ENCODE measurements around the gene CLDN11. TPM values are rescaled to one million over a fixed set of nuclear protein-coding genes. Genes with fewer than 3 reads are reported as not detected.

Gene CLDN11
- total RNA-seq, 2 donors from 2014 or later = 15.3 to 26.1 TPM

GRCh38 chr3:170391108-170391507 lies 27.6 kb upstream of the CLDN11 start:
- H3K27me3 Mint-ChIP-seq (ENCODE audit: insufficient read depth) = no peaks in the 10 kb centered on the region
- no peak overlapping the region for H3K4me3 Mint-ChIP-seq
- Histone ChIP-seq H3K36me3 (ENCODE audit: control insufficient read depth, insufficient read depth, low read length) (peaks cover 95% of the 10 kb centered on the region), H3K4me1 (ENCODE audit: control insufficient read depth, insufficient read depth, low read length) (no peaks in the 10 kb centered on the region), H3K9ac (ENCODE audit: extremely low read depth, low read length, poor library complexity, severe bottlenecking) (no peak overlapping the region), H3K27me3 (ENCODE audit: control insufficient read depth, insufficient read depth, low read length, poor library complexity, severe bottlenecking) (no peaks in the 10 kb centered on the region), H3K4me3 (ENCODE audit: low read length) (no peak overlapping the region), H3K27ac (ENCODE audit: low read depth, low read length) (no peak overlapping the region), H3K9me3 (ENCODE audit: control insufficient read depth, low read length) (peaks cover 21% of the 10 kb centered on the region)
- H3K36me3 Mint-ChIP-seq (ENCODE audit: low read depth) = peaks cover 59% of the 10 kb centered on the region
- H3K4me1 Mint-ChIP-seq = no peaks in the 10 kb centered on the region
- no peak overlapping the region for H3K27ac Mint-ChIP-seq
- no peak for TF ChIP-seq CTCF (conservative IDR thresholded peaks at IDR 0.05)
- peaks cover 12% of the 10 kb centered on the region for H3K9me3 Mint-ChIP-seq
- DNase-seq = no peak
- WGBS, 2 experiments (ENCODE audit: insufficient coverage in 1 of 2, insufficient read length in 1 of 2) = 95 to 100% methylated on average over 4 of the region's 4 CpGs

DNA sequence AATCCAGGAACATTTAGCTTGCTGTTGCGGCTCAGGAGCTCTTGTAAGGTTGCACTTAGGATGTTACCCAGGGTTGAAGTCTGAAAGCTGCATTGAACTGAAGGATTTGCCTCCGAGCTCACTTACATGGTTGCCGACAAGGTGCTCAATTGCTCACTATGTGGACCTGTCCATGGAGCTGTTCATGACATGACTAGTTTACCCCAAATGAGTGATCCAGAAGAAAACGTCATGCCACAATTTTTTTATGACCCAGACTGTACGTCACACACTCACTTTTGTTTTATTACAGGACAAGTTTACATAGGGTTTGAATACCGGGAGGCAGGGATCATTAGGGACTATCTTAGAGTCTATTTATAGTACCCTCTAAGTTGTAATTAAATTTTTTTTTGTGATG lies 21.0 kb upstream of the CLDN11 start:
- Histone ChIP-seq H3K4me1 (ENCODE audit: control insufficient read depth, insufficient read depth, low read length) (no peaks in the 10 kb centered on the region), H3K4me3 (ENCODE audit: low read length) (no peak overlapping the region), H3K27ac (ENCODE audit: low read depth, low read length) (no peak overlapping the region), H3K36me3 (ENCODE audit: control insufficient read depth, insufficient read depth, low read length) (peaks cover 58% of the 10 kb centered on the region), H3K9me3 (ENCODE audit: control insufficient read depth, low read length) (no peaks in the 10 kb centered on the region), H3K27me3 (ENCODE audit: control insufficient read depth, insufficient read depth, low read length, poor library complexity, severe bottlenecking) (no peaks in the 10 kb centered on the region), H3K9ac (ENCODE audit: extremely low read depth, low read length, poor library complexity, severe bottlenecking) (no peak overlapping the region)
- H3K27ac Mint-ChIP-seq = no peak overlapping the region
- WGBS, 2 experiments (ENCODE audit: insufficient coverage in 1 of 2, insufficient read length in 1 of 2) = 98 to 100% methylated on average over 3 to 6 of the region's 6 CpGs
- DNase-seq = no peak
- H3K9me3 Mint-ChIP-seq = no peaks in the 10 kb centered on the region
- H3K4me1 Mint-ChIP-seq = no peaks in the 10 kb centered on the region
- TF ChIP-seq CTCF (conservative IDR thresholded peaks at IDR 0.05) = no peak
- no peaks in the 10 kb centered on the region for H3K27me3 Mint-ChIP-seq (ENCODE audit: insufficient read depth)
- no peak overlapping the region for H3K4me3 Mint-ChIP-seq
- H3K36me3 Mint-ChIP-seq (ENCODE audit: low read depth) = peaks cover 25% of the 10 kb centered on the region

GRCh38 chr3:170405101-170405500 lies 13.6 kb upstream of the CLDN11 start:
- Mint-ChIP-seq H3K4me3 (no peak overlapping the region), H3K27ac (no peak overlapping the region), H3K4me1 (no peaks in the 10 kb centered on the region), H3K9me3 (no peaks in the 10 kb centered on the region), H3K36me3 (ENCODE audit: low read depth) (no peaks in the 10 kb centered on the region), H3K27me3 (ENCODE audit: insufficient read depth) (no peaks in the 10 kb centered on the region)
- TF ChIP-seq CTCF (conservative IDR thresholded peaks at IDR 0.05) = no peak
- Histone ChIP-seq H3K4me3 (ENCODE audit: low read length) (no peak overlapping the region), H3K27ac (ENCODE audit: low read depth, low read length) (no peak overlapping the region), H3K4me1 (ENCODE audit: control insufficient read depth, insufficient read depth, low read length) (no peaks in the 10 kb centered on the region), H3K9ac (ENCODE audit: extremely low read depth, low read length, poor library complexity, severe bottlenecking) (no peak overlapping the region), H3K36me3 (ENCODE audit: control insufficient read depth, insufficient read depth, low read length) (no peaks in the 10 kb centered on the region), H3K27me3 (ENCODE audit: control insufficient read depth, insufficient read depth, low read length, poor library complexity, severe bottlenecking) (no peaks in the 10 kb centered on the region), H3K9me3 (ENCODE audit: control insufficient read depth, low read length) (no peaks in the 10 kb centered on the region)
- DNase-seq = no peak

All from endodermal cell (in vitro differentiated cells).